ENCODE measurements around the gene TMUB2. TPM values are rescaled to one million over a fixed set of nuclear protein-coding genes. Genes with fewer than 3 reads are reported as not detected.

The TMUB2 gene
- total and polyA plus RNA-seq, 2 of the 13 experiments (the other 11 are each of a cell fraction or from before 2014, with no cell fraction given): 26.9 to 50.8 TPM

DNA sequence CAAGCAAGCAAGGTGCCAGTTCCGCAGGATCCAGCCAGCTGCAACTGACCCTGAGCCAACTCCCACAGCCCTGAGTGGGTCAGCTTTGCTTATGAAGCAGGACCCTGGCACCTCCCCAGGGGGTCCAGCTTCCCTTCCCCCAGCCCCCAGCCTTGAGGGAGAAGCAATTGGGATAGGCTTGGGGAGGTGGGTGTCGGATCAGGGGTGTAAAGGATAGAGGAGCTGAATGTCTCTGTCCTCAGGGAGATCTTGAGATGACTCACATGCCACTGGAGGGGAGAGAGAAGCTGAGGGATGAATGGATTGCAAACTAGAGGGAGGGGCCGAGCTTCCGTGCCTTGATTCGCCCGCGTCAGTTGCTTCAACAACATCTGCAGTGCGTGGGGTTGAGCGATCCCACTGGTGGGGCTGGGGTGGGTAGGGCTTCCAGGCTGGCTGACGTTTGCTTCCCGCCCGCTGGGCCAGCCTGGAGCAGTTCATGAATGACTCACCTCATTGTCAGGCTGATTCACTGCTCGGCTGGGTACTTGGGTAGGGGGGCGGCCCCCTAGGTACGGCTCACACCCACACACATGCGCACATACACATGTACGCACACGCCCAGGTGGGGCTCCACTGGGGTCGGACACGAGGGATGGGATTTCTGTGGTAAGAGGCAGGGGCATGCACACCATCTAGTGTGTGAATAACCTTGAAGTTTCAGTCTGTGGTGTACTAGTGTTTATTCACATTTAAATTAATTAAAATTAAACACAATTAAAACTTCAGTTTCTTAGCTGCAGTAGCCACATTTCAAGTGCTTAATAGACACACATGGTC, 48.7 kb upstream of the TMUB2 start (continued):
- TF ChIP-seq, protein P1, sequence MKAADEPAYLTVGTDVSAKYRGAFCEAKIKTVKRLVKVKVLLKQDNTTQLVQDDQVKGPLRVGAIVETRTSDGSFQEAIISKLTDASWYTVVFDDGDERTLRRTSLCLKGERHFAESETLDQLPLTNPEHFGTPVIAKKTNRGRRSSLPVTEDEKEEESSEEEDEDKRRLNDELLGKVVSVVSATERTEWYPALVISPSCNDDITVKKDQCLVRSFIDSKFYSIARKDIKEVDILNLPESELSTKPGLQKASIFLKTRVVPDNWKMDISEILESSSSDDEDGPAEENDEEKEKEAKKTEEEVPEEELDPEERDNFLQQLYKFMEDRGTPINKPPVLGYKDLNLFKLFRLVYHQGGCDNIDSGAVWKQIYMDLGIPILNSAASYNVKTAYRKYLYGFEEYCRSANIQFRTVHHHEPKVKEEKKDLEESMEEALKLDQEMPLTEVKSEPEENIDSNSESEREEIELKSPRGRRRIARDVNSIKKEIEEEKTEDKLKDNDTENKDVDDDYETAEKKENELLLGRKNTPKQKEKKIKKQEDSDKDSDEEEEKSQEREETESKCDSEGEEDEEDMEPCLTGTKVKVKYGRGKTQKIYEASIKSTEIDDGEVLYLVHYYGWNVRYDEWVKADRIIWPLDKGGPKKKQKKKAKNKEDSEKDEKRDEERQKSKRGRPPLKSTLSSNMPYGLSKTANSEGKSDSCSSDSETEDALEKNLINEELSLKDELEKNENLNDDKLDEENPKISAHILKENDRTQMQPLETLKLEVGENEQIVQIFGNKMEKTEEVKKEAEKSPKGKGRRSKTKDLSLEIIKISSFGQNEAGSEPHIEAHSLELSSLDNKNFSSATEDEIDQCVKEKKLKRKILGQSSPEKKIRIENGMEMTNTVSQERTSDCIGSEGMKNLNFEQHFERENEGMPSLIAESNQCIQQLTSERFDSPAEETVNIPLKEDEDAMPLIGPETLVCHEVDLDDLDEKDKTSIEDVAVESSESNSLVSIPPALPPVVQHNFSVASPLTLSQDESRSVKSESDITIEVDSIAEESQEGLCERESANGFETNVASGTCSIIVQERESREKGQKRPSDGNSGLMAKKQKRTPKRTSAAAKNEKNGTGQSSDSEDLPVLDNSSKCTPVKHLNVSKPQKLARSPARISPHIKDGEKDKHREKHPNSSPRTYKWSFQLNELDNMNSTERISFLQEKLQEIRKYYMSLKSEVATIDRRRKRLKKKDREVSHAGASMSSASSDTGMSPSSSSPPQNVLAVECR (CRISPR knock-in tag; IDR thresholded peaks at IDR 0.05; ENCODE audit: borderline replicate concordance): peak; percentile 73; the same call in 1 of the 2 replicates
- TF ChIP-seq, protein P2, sequence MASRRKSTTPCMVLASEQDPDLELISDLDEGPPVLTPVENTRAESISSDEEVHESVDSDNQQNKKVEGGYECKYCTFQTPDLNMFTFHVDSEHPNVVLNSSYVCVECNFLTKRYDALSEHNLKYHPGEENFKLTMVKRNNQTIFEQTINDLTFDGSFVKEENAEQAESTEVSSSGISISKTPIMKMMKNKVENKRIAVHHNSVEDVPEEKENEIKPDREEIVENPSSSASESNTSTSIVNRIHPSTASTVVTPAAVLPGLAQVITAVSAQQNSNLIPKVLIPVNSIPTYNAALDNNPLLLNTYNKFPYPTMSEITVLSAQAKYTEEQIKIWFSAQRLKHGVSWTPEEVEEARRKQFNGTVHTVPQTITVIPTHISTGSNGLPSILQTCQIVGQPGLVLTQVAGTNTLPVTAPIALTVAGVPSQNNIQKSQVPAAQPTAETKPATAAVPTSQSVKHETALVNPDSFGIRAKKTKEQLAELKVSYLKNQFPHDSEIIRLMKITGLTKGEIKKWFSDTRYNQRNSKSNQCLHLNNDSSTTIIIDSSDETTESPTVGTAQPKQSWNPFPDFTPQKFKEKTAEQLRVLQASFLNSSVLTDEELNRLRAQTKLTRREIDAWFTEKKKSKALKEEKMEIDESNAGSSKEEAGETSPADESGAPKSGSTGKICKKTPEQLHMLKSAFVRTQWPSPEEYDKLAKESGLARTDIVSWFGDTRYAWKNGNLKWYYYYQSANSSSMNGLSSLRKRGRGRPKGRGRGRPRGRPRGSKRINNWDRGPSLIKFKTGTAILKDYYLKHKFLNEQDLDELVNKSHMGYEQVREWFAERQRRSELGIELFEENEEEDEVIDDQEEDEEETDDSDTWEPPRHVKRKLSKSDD (CRISPR knock-in tag; IDR thresholded peaks at IDR 0.05; ENCODE audit: low read depth): peak; percentile 19; the same call in 1 of the 2 replicates
- TF ChIP-seq, protein P3, sequence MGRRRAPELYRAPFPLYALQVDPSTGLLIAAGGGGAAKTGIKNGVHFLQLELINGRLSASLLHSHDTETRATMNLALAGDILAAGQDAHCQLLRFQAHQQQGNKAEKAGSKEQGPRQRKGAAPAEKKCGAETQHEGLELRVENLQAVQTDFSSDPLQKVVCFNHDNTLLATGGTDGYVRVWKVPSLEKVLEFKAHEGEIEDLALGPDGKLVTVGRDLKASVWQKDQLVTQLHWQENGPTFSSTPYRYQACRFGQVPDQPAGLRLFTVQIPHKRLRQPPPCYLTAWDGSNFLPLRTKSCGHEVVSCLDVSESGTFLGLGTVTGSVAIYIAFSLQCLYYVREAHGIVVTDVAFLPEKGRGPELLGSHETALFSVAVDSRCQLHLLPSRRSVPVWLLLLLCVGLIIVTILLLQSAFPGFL (CRISPR knock-in tag; IDR thresholded peaks at IDR 0.05): no peak
- TF ChIP-seq FOXJ3 (CRISPR knock-in tag; IDR thresholded peaks at IDR 0.05; ENCODE audit: borderline replicate concordance): no peak
- TF ChIP-seq ZNF775 (CRISPR knock-in tag; IDR thresholded peaks at IDR 0.05; ENCODE audit: borderline replicate concordance): peak; percentile 29; the same call in 1 of the 2 replicates
- TF ChIP-seq KAT2B (IDR thresholded peaks at IDR 0.05; ENCODE audit: borderline replicate concordance, low read depth, low read length): no peak
- TF ChIP-seq ZNF672 (CRISPR knock-in tag; IDR thresholded peaks at IDR 0.05): no peak
- no peak for TF ChIP-seq PCBP1 (IDR thresholded peaks at IDR 0.05; ENCODE audit: borderline replicate concordance, low read depth, low read length)
- no peak for TF ChIP-seq ZNF17 (CRISPR knock-in tag; IDR thresholded peaks at IDR 0.05)
- no peak for TF ChIP-seq TRIM24 (CRISPR knock-in tag; IDR thresholded peaks at IDR 0.05)
- TF ChIP-seq MED13 (CRISPR knock-in tag; IDR thresholded peaks at IDR 0.05): no peak
- no peak for TF ChIP-seq ZFP90 (CRISPR knock-in tag; IDR thresholded peaks at IDR 0.05; ENCODE audit: borderline replicate concordance)
- TF ChIP-seq TARDBP (CRISPR knock-in tag; IDR thresholded peaks at IDR 0.05): peak; percentile 78
- 0 out of 2 replicates have a peak, but pooled peaks have one; percentile 31 for TF ChIP-seq FOXA3 (CRISPR knock-in tag; IDR thresholded peaks at IDR 0.05)
- TF ChIP-seq ATF7-NPFF (CRISPR knock-in tag; IDR thresholded peaks at IDR 0.05; ENCODE audit: low read depth): no peak
- TF ChIP-seq PLRG1 (conservative IDR thresholded peaks at IDR 0.05): no peak
- no peak for TF ChIP-seq ZNF251 (CRISPR knock-in tag; IDR thresholded peaks at IDR 0.05)
- no peak for TF ChIP-seq FOXM1 (CRISPR knock-in tag; IDR thresholded peaks at IDR 0.05)
- TF ChIP-seq MTA1 (CRISPR knock-in tag; IDR thresholded peaks at IDR 0.05; ENCODE audit: borderline replicate concordance): peak; percentile 89
- TF ChIP-seq ZNF160 (CRISPR knock-in tag; IDR thresholded peaks at IDR 0.05): no peak; the same call in 1 of the 2 replicates

Data from HepG2 (cell line).